Upper lobe of left lung (tissue), 6 donors: ENCODE measurements around the gene LMTK2. TPM values are rescaled to one million over a fixed set of nuclear protein-coding genes. Genes with fewer than 3 reads are reported as not detected.

ENCODE experiments used
- ATAC-seq, 2 donors: fragments of 200-7000 bp; cut with Tn5 transposase; one replicate each; pipeline ENCODE4 v1.9.1; 2022; ENCODE audit warnings: mild to moderate bottlenecking in 2 of 2, moderate library complexity in 2 of 2; ENCODE audit not compliant: low FRiP score in 2 of 2
- DNase-seq, 2 donors: peaks; one replicate each; pipeline ENCODE4 v3.0.0-alpha.2; 2019 to 2020
- H3K27ac ChIP-seq, 4 donors: fragments of 200-600 bp; sonication (generic); one replicate each; pipeline ENCODE4 v1.5.1; 2016 to 2019
- H3K27me3 ChIP-seq, 4 donors: fragments of 200-600 bp; sonication (generic); one replicate each; pipeline ENCODE4 v1.5.1; 2017 to 2019
- H3K36me3 ChIP-seq, 4 donors: fragments of 200-600 bp; sonication (generic); one replicate each; pipeline ENCODE4 v1.5.1; 2016 to 2019
- H3K4me1 ChIP-seq, 4 donors: fragments of 200-600 bp; sonication (generic); one replicate each; pipeline ENCODE4 v1.5.1; 2018 to 2019
- H3K4me3 ChIP-seq, 4 donors: fragments of 200-600 bp; sonication (generic); one replicate each; pipeline ENCODE4 v1.5.1; 2017 to 2019; ENCODE audit warnings: mild to moderate bottlenecking in 2 of 4, moderate library complexity in 1 of 4
- H3K9me3 ChIP-seq, 4 donors: fragments of 200-600 bp; sonication (generic); one replicate each; pipeline ENCODE4 v1.5.1; 2018 to 2019
- CTCF ChIP-seq, 6 experiments: fragments of 450-650 bp in 4 of 6; fragments of 200-600 bp in 2 of 6; sonication (generic) in 2 of 6; IDR thresholded peaks; one replicate each; pipeline ENCODE4 v1.5.1; 2016 to 2019; ENCODE audit warnings: antibody characterized with exemption in 6 of 6
- EP300 ChIP-seq, 4 donors: sonication (generic); formaldehyde crosslinking; IDR thresholded peaks; one replicate each; pipeline ENCODE4 v1.5.1; 2017; ENCODE audit warnings: antibody characterized with exemption in 4 of 4, control low read depth in 2 of 4
- POLR2A ChIP-seq, 4 donors: fragments of 450-650 bp; IDR thresholded peaks; one replicate each; pipeline ENCODE4 v1.5.1; 2016 to 2017; ENCODE audit warnings: antibody characterized with exemption in 4 of 4, mild to moderate bottlenecking in 2 of 4
- POLR2AphosphoS5 ChIP-seq, 2 donors: sonication (generic); formaldehyde crosslinking; IDR thresholded peaks; one replicate each; pipeline ENCODE4 v1.5.1; 2017; ENCODE audit warnings: antibody characterized with exemption in 2 of 2
- WGBS, 2 donors: methylation state at CpG; one replicate each; pipeline ENCODE4 v1.1.5; 2017 to 2018; 5-methylcytosine and 5-hydroxymethylcytosine counted together
- total RNA-seq, 6 donors: library from RNA; depleted of rRNA in 4 of 6; stranded (reverse); fragments of >200 nt in 4 of 6; gene quantifications; one replicate each; pipeline versions ENCODE4 v1.1.0 to v1.2.1, GENCODE V29; 2016 to 2021
- donor health status: DM: no; HTN: no; CAD: no; lungs with moderate emphysema.
- donor health status: DM: no; HTN: yes; CAD: no; lungs with severe emphysema.

LMTK2 gene
- total RNA-seq, 6 donors from 2014 or later = 27.6 to 65.8 (median 37.5) TPM

GRCh38 chr7:98066934-98067507 lies 39.6 kb upstream of the LMTK2 start:
- peaks cover 0 to 8% (median 4%) of the 10 kb centered on the region in 4 donors for H3K9me3 ChIP-seq
- DNase-seq (no peak), ATAC-seq (no peak)
- TF ChIP-seq POLR2A (IDR thresholded peaks at IDR 0.05) (no peak), EP300 (IDR thresholded peaks at IDR 0.05) (no peak), POLR2AphosphoS5 (IDR thresholded peaks at IDR 0.05) (no peak), CTCF (IDR thresholded peaks at IDR 0.05) (no peak)
- WGBS, 2 donors = 56 to 60% methylated on average over 9 of the region's 9 CpGs
- H3K36me3 ChIP-seq = no peaks in the 10 kb centered on the region
- no peaks in the 10 kb centered on the region for H3K4me1 ChIP-seq
- no peak overlapping the region for H3K4me3 ChIP-seq
- no peaks in the 10 kb centered on the region for H3K27me3 ChIP-seq
- H3K27ac ChIP-seq = no peak overlapping the region

GRCh38 chr7:98073047-98073446 lies 33.6 kb upstream of the LMTK2 start:
- Histone ChIP-seq H3K27ac (no peak overlapping the region), H3K4me3 (no peak overlapping the region), H3K9me3 (no peaks in the 10 kb centered on the region), H3K4me1 (no peaks in the 10 kb centered on the region), H3K27me3 (no peaks in the 10 kb centered on the region), H3K36me3 (no peaks in the 10 kb centered on the region)
- 92 to 95% methylated on average over 14 of the region's 14 CpGs for WGBS, 2 donors
- ATAC-seq (no peak), DNase-seq (peak in 1 of 2 donors; percentile 59)
- TF ChIP-seq EP300 (IDR thresholded peaks at IDR 0.05) (no peak), POLR2A (IDR thresholded peaks at IDR 0.05) (no peak), POLR2AphosphoS5 (IDR thresholded peaks at IDR 0.05) (no peak), CTCF (IDR thresholded peaks at IDR 0.05) (no peak)

GRCh38 chr7:98075801-98076200 lies 30.9 kb upstream of the LMTK2 start:
- Histone ChIP-seq H3K27ac (no peak overlapping the region), H3K4me1 (no peaks in the 10 kb centered on the region), H3K9me3 (no peaks in the 10 kb centered on the region), H3K4me3 (no peak overlapping the region), H3K36me3 (no peaks in the 10 kb centered on the region), H3K27me3 (no peaks in the 10 kb centered on the region)
- ATAC-seq (no peak), DNase-seq (no peak)
- no peak for TF ChIP-seq POLR2AphosphoS5 (IDR thresholded peaks at IDR 0.05)
- TF ChIP-seq EP300 (IDR thresholded peaks at IDR 0.05) = no peak
- no peak for TF ChIP-seq CTCF (IDR thresholded peaks at IDR 0.05)
- 90 to 93% methylated on average over 2 of the region's 2 CpGs for WGBS, 2 donors

- Histone ChIP-seq H3K4me3 (no peak overlapping the region), H3K36me3 (no peaks in the 10 kb centered on the region), H3K9me3 (no peaks in the 10 kb centered on the region), H3K27me3 (no peaks in the 10 kb centered on the region), H3K4me1 (no peaks in the 10 kb centered on the region), H3K27ac (no peak overlapping the region)
- TF ChIP-seq POLR2AphosphoS5 (IDR thresholded peaks at IDR 0.05) (no peak), POLR2A (IDR thresholded peaks at IDR 0.05) (no peak), EP300 (IDR thresholded peaks at IDR 0.05) (no peak), CTCF (IDR thresholded peaks at IDR 0.05) (no peak)
- no peak for ATAC-seq
- no peak for DNase-seq
- WGBS, 2 donors = 79 to 90% methylated on average over 3 of the region's 3 CpGs
Measured at GRCh38 chr7:98077762-98078161, 28.9 kb upstream of the LMTK2 start.

- H3K4me3 ChIP-seq = no peak overlapping the region
- H3K9me3 ChIP-seq = no peaks in the 10 kb centered on the region
- no peaks in the 10 kb centered on the region for H3K36me3 ChIP-seq
- no peaks in the 10 kb centered on the region for H3K4me1 ChIP-seq
- TF ChIP-seq EP300 (IDR thresholded peaks at IDR 0.05) = no peak
- TF ChIP-seq POLR2AphosphoS5 (IDR thresholded peaks at IDR 0.05) = no peak
- no peak for TF ChIP-seq POLR2A (IDR thresholded peaks at IDR 0.05)
- no peak for TF ChIP-seq CTCF (IDR thresholded peaks at IDR 0.05)
- WGBS, 2 donors = 66 to 74% methylated on average over 11 of the region's 11 CpGs
- DNase-seq = no peak
- ATAC-seq = no peak
- H3K27me3 ChIP-seq = no peaks in the 10 kb centered on the region
- no peak overlapping the region for H3K27ac ChIP-seq
Measured at GRCh38 chr7:98078197-98078870, 28.3 kb upstream of the LMTK2 start.
